Colon (tissue), 2 donors: Measurements from ENCODE around the gene CCBE1.
"Not testable (repeated sequence)": the region's sequence is repeated elsewhere in the genome, so short reads cannot be mapped to it uniquely, and the experiment has no call there.

Experiments used
- FAIRE-seq: peaks from 2 replicates; lab custom pipeline; 2012; peaks lifted over from hg19 to GRCh38; lab: Jason Lieb, UNC
- donor health status: control.
- donor health status: control.

The CCBE1 gene

DNA sequence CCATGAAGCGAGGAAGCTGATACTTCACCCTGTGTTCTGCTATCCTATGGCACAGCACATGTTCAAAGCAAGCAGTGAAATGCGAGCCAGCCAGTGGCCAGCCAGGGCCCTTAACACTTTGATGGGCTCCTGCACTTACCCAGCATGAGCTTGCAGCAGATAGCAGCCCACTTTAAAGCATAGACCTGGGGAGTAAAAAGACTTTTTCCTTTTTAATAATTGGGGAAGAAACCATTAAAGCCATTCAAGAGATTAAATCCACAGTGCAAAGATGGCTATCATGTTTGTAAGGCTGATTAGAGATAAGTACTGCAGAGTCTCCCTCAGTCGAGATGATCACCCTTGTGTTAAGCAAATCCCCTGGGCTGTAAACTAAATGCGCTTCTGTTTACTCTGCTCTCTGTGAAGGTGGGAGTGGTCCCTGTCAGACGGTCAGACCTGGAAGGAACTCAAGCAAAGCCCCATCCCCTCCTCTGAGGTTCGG, 15.7 kb downstream of the CCBE1 start:
- no peak for FAIRE-seq

DNA sequence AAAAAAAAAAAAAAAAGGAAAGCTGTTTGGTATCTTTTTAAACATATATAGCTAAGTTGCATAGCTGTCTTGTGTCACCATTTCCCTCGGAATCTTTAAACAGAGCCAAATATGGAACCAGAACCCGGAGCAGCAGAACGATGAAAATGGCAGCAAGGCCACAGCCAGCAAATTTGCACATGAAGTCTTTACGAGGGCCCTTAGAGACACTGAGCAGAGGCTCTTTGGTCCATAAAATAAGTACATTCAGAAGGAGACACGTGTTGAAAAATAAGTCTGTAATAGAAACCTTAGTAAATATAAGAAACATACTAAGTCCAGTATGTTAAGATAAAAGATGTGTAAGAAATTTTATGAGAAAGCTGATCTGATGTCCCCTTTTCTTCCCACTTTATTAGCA, 16.2 kb downstream of the CCBE1 start:
- no peak for FAIRE-seq

- no peak for FAIRE-seq
Measured at GRCh38 chr18:59675346-59675745, 21.9 kb downstream of the CCBE1 start.

DNA sequence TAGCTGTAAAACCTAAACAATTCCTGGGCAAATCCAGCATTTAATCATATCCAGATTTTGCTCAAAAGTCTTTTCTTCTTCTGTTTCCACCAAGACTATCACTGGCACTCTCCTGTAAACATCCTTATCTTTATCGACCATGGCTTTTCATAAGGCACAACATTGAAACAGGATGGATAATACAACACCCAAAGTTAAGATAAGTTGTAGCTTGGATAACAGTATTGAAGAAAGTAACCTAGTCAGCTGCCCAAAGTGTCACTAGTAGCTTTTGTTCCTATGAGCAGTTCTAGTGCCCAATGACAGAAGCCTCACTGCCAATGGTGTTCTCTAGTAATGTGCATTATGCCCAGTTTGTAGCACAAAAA, 22.3 kb downstream of the CCBE1 start:
- no peak for FAIRE-seq

DNA sequence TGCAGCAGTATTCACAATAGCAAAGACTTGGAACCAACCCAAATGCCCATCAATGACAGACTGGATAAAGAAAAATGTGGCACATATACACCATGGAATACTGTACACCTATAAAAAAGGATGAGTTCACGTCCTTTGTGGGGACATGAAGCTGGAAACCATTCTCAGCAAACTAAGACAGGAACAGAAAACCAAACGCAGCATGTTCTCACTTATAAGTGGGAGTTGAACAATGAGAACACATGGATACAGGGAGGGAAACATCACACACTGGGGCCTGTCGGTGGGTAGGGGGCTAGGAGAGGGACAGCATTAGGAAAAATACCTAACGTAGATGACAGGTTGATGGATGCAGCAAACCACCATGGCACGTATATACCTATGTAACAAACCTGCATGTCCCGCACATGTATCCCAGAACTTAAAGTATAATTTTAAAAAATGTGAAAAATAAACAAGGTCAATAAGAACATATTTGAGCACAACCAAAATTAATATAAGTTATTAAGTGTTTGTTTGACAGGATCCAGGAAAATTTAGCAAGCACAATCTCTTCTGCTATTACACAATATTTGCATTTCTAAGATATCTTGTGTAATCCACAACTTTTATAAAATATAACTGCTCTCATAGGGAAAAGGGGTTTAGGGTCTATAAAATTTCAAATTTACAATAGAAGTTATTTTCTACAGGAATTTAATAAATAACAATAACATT, 22.9 kb downstream of the CCBE1 start:
- no peak for FAIRE-seq

- FAIRE-seq, result no peak
Measured at GRCh38 chr18:59672235-59672711, 24.9 kb downstream of the CCBE1 start.

GRCh38 chr18:59671551-59671950, 25.7 kb downstream of the CCBE1 start:
- FAIRE-seq, result no peak

GRCh38 chr18:59669872-59670657, 27.2 kb downstream of the CCBE1 start:
- FAIRE-seq, result no peak

DNA sequence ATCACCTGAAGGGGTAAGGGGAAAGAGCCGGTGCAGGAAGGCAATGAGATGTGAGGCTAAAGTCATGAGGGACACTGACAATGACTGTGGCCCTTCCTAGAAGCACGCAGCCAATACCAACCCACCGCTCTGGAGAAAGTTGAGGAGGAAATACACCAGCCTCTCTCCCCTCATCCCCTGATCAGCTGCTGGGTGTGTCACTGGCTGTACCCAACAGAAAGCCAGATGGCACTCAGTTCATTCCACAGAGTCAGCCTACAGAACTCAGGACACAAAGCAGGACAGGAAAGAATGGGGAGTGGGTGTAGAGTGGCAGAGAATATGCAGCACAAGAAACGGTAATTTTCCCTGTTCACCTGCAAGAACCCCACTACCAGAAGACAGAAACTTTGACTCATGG, 29.7 kb downstream of the CCBE1 start:
- no peak for FAIRE-seq

GRCh38 chr18:59666007-59666402, 31.2 kb downstream of the CCBE1 start:
- FAIRE-seq, result not testable (repeated sequence)

DNA sequence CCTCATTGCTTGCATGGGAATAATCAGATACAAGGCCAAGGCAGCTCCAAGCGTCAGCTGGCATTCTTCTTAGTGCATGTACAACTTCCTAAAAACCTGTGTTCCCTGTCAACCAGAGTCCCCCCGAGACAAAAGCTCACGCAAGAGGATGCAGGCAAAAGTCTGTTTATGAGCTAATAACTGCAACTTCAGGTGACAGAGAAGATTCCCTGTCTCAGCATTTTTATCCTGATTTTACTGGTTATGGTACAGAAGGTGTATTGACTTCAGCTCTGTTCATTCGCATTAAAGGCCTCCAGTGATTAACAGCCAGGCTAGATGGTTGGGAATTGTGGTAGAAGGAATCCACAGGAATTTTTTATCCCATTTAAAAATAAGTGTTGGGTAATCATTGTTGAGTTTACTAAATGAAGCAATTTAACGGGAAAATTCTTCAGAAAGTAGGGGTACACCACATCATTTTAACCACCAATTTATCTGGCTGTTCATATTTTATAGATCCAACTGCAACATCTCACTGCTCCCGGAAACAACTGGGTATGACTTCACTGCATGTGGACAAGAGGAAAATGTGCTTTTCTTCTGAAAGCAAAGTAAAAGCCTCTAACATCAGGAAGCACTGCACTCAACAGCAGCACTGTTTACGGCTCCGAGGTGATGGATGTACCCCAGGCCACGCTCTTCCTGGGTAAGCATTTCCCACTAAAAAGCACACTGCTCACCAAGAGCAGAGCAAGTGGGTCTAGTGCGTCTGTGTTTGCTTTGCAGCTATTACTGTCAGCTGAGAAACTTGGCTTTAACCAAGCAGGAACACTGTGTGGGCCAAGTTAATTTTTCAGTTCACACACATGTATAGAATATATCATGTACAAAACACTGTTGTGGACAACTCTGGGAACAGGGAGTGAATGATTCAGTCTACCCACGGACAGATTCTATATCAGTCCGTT, 31.9 kb downstream of the CCBE1 start:
- no peak for FAIRE-seq

DNA sequence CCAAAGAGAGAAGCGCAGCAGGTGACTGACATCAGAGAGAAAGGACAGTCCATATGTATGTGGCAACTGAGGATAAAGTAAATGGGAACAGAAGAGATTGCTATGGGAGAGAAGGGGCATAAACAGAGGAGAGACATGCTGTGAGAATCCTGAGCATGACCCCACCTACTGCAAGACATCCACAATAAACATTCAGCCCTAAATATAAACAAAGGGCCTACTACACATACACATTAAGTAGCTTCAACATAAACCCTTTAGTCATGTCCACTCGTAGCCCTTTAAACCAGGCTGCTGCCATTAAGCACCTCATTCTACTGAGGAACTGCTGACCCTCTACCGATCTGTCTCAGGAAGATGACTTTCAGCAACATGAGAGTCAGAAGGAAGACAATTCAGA, 32.9 kb downstream of the CCBE1 start:
- FAIRE-seq, result no peak

DNA sequence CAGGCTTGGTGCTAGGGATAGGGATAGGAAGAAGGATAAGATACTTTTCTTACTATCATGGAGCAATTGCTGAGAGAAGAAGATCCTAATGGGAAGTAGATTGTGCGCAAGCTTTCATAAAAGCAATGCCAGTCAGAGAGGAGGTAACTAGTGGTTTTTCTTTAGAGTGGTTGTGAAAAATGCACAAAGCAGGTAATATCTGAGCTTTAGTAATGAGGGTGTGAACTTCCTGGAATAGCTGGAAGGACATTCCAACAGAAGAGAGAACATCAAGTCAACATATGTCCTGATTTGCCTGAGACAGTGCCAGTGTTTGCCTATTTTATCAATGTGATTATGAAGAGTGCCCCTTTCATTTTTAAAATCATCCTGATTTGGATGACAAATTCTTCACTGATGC, 34.1 kb downstream of the CCBE1 start:
- FAIRE-seq, result no peak

GRCh38 chr18:59661891-59662701, 35.1 kb downstream of the CCBE1 start:
- no peak for FAIRE-seq

DNA sequence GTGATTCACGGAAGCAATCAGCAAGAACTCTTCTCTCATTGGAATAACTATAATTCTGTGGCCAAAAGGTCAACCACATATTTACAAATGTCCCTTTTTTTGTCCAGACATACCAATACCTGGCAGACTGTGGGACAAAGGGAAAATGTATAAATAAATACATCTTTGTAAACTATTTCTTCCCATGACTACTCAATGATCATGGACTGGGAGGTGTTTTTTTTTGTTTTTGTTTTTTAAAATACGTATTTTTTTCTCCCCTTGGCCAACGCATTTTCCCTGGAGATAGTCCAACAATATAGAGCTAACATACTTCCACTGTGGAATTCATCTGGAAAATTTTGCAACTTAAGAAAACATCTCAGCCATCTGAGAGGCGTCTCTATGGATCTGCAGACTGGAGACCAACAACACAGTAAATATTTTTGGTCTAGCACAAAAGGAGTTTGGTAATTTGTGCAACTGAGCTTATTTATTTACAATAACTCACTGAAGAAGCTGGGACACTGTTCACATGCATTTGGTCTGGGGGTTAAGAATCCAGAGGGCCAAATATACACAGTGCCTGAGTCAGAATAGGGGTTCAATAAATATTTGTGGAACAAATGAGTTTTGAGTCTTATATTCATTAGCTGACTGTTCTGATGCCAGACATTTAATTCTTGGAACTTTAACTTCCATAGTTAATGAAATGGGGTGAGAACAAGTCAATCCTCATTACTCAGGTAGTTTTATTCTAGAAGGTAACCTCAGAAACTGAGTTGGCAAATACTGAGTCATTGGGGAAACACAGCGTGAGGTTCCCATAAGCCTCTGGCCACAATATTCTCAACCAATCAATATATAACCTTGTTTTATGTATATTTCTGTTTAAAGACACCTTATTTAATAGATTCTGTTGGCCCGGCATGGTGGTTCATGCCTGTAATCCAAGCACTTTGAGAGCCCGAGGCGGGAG, 36.2 kb downstream of the CCBE1 start:
- no peak for FAIRE-seq

DNA sequence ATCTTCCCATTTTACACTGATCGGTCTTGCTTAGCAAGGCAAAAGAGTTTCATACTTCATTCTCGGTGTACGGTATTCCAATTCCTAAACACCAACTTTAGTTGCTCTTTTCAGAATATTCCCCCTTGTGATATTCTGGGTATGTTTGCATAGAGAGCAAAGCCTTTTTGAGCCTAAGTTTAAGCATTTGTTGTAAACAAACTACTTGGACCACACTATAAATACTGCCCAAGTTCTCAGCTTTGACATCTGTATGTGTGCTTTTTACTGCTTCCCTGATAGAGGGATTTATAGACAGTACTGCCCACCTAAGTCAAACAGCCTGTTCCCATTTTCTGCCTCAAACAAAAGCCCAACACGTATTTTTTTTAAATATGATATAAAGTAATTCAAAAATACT, 36.9 kb downstream of the CCBE1 start:
- FAIRE-seq, result no peak

DNA sequence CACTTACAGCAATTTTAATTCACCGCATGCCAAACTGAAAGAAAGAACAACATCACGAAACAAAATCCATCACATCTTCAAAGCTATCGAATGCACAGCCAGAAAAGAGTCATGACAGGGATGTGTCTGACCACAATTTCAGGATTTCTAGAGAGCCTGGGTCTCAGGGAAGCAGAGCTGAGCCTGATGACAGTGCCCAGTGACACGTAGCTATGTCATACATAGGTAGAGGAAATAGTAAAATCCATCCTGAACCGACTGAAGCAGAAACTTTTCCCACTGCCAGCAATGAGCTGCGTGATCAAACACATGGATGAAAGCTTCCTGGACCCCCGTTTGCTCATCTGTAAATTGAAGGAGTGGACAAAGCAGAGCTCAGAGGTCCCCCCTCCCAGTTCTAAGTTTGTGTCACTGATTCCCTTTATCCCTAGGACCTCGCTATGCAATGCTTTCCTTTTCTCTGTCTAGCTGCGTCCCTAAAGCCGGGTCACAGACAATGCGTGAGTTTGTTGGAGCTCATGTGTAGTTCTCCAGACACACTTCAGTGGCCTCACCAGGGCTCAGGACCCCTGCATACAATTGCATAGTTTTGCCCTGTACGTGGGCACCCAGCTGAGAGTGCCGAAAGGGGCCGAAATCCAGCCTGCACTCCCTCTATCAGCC, 37.6 kb downstream of the CCBE1 start:
- no peak for FAIRE-seq

- no peak for FAIRE-seq
Measured at GRCh38 chr18:59658941-59659340, 38.3 kb downstream of the CCBE1 start.

- no peak for FAIRE-seq
Measured at GRCh38 chr18:59657012-59657411, 40.2 kb downstream of the CCBE1 start.

GRCh38 chr18:59656373-59656887, 40.8 kb downstream of the CCBE1 start:
- FAIRE-seq, result no peak
